GM21529 (cell line): ENCODE measurements around the gene GRSF1.
"Not testable (repeated sequence)": the region's sequence is repeated elsewhere in the genome, so short reads cannot be mapped to it uniquely, and the experiment has no call there.

ENCODE experiments used
- ATAC-seq: cut with Tn5 transposase; IDR thresholded peaks from one replicate; pipeline ENCODE4 v1.9.1; 2021; ENCODE audit not compliant: unreplicated experiment

The GRSF1 gene

DNA sequence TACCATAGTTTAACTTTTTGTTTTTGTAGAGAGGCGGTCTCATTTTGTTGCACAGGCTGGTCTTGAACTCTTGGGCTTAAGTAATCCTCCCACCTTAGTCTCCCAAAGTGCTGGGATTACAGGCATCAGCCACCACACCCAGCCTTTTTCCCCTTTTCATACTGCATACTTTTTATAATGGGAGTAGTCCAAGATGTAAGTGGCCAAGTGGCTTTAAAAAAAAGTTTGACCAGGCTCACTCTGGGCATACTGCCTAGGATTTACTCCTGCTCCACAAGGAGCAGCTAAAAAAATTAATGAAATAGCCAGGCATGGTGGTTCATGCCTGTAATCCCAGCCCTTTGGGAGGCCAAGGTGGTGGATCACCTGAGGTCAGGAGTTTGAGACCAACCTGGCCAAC lies 6.0 kb downstream of the GRSF1 start:
- ATAC-seq, result no peak

DNA sequence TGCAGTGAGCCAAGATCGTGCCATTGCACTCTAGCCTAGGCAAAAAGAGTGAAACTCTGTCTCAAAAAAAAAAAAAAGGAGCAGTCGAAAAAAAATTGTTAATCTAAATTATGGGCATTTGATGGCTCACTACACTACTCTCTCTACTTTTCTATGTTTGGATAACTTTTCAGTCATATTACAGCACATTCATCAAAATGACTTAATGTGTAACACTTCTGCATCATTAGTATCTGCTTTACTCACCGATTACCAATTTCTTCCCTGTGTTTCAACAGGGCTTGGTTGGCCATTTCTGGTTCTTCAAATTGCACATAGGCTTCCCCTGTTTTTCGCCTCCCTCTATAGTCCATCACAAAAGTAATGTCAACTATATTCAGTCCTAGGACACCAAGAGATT lies 8.4 kb downstream of the GRSF1 start:
- no peak for ATAC-seq

DNA sequence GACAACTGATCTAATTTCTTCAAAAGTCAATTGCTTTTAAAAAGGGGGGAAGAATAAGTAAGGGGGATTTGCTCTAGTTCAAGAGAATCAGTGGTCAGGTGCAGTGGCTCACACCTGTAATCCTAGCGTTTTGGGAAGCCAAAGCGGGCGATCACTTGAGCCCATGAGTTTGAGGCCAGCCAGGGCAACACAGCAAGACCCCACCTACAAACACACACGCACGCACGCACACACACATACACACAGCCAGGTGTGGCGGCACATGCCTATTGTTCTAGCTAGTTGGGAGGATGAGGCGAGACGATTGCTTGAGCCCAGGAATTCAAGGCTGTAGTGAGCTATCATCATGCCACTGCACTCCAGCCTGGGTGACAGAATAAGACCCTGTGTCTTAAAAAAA lies 9.6 kb downstream of the GRSF1 start:
- no peak for ATAC-seq

DNA sequence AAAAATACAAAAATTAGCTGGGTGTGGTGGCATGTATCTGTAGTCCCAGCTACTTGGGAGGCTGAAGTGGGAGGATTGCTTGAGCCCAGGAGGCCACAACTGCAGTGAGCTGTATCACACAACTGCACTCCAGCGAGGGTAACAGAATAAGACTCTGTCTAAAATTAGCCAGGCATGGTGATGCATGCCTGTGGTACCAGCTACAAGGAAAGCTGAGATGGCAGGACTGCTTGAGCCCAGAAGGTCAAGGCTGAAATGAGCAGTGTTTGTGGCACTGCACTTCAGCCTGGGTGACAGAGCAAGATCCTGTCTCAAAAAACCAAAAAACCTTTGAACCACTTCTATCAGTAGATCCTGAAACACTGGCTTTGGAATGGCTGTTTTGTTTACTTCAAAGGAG lies 10.2 kb downstream of the GRSF1 start:
- ATAC-seq, result no peak

DNA sequence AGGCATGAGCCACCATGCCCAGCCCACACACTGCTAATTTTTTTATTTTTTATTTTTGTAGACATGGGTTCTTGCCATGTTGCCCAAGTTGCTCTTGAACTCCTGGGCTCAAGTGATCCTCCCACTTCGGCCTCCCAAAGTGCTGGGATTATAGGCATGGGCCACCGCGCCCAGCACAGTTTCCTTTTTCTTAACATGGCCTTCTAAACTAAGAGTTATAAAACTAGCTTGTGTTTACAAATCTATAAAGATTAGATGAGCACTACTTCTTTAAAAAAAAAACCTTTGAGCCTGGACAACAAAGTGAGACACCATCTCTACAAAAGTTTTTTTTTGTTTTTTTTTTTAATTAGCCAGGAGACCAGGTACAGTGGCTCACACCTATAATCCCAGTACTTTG lies 10.7 kb downstream of the GRSF1 start:
- ATAC-seq, result no peak

DNA sequence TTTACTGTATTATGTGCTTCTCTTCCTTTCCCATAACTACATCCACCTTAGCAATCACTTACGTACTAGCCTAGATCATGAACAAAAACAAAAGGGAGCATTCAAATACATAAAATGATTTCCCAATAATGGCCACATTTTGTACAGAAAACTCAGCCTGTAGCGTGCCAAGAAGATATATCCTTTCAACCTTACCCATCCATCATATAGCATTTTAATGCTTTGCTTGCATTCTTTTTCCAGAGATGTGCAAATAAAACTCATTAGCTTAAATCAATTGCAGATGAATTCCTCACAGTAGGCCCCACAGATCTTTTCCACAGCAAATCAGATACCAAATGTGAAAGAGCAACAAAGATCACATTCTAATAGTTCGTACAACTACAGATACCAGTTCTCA lies 20.8 kb downstream of the GRSF1 start:
- ATAC-seq, result no peak

DNA sequence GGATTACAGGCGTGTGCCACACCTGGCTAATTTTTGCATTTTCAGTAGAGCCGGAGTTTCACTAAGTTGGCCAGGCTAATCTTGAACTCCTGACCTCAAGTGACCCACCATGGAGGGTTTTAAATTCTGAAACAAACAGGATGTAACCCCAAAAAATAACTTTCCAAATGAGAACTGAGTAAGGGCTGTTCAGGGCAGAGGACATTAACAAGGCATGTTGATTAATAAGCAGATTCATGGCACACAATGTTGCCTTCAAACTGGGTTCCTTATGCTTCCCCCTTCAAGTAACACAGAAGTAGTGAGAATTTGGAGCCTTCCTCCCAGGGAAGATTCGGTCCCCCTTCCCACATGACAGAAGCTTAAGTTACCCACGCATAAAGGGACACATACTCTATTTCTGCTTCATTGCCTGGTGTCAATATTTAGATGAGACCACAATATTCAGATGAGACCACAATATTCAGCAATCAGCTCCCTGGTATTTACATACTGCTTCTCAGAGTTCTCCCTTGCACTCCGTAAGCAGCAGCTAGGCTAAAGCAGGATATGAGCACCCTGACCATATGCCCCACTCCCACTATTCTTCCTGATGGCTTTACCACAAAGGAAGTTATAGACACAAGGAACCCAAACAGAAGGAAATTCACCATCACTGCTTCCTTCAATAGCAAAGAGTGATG lies 21.4 kb downstream of the GRSF1 start:
- ATAC-seq, result peak; percentile 53

DNA sequence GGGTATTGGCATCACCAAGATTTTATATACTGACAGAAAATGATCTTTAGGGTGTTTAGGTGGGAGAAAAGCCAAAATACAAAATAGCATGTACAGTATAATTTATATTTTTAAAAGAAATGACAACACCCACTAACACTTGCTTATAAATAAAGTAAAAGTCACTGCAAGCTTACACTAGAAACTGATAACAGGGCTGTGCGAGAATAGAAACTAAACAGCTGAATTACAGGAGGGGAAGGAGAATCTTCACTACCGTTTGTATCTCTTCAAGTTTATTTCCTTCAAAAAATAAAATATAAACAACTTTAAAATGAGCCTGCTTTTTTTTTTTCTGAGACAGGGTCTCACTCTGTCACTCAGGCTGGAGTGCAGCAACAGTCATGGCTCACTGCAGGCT lies 22.8 kb downstream of the GRSF1 start:
- no peak for ATAC-seq

DNA sequence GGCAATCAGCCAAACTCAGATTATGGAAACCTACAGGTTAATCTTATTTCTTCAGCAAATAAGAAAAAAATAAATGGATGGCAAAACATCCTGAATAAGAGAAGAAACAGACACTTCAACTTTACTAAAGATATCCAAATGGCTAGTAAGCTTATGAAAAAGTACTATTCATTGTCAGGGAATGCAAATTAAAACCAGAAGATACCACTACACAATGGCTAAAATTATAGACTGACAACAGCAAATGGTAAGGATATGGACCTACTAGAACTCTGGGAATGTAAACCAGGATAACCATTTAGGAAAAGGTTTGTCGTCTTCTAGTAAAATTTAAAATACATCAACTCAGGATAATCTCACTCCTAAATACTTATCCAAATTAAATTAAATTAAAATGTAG lies 24.3 kb downstream of the GRSF1 start:
- ATAC-seq, result no peak

DNA sequence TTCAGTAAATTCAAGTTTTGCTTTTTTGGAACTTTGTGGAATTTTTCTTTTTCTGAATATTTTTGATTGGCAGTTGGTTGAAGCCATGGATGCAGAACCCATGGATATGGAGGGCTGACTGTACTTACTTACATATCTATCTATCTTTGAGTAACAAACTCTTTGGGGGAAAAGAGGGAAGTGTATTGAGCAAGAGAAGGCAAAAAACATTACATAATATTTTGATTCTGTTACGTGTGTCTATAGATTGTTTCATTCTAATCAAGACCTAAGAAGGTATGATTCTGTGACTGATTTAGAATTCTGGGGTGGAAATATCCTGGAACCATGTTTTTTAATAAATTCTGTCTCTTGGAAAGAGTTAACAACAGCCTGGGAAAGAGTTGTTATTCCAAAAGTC lies 31.5 kb downstream of the GRSF1 start:
- ATAC-seq, result no peak

DNA sequence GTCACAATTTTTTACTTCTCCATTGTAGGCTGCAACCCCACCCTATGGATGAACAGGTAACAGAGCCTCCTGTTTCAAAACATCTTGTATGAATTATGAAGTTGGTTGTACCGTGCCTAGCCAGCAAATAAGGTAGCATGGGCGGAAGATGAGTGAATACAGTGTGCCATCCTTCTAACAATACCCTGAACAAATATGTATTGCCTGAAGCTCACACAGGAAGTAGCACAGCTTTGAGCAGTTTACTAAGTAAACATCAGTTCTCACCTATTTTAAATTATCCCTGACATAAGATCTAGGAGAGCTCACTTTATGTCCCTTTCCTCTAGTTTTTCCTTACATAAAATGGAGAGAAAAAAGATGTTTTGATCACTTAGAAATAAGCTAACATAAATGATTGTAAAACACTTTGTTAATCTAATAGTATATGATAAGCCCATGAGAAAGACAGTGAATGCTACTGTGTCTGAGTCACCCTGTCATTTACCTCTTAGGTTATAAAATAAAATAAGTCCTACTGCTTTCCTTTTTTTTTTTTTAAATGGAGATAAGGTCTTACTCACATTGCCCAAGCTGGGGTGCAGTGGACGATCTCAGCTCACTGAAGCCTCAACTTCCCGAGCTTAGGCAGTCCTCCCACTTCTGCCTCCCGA lies 36.6 kb downstream of the GRSF1 start:
- no peak for ATAC-seq

DNA sequence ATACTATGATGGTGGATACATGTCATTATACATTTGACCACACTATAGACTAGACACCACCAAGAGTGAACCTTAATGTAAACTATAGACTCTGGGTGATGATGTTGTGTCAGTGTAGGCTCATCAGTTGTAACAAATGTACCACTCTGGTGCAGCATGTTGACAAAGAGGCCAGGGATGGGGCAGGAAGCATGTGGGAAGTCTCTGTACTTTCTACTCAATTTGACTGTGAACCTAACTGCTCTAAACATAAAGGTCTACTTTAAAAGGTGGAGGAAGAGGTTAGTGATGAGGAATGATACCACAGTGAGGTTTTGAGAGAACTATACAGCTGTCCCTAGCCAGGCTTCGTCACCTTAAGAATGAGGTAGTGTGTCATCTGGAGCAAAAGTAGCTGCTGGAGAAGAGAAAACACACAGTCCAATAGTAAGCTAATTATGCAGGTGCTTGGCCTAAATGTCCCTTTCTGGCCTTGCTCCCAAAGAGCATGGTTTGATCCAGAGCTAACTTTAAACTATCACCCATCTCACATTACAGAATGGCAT lies 38.4 kb downstream of the GRSF1 start:
- peak; percentile 83 for ATAC-seq

DNA sequence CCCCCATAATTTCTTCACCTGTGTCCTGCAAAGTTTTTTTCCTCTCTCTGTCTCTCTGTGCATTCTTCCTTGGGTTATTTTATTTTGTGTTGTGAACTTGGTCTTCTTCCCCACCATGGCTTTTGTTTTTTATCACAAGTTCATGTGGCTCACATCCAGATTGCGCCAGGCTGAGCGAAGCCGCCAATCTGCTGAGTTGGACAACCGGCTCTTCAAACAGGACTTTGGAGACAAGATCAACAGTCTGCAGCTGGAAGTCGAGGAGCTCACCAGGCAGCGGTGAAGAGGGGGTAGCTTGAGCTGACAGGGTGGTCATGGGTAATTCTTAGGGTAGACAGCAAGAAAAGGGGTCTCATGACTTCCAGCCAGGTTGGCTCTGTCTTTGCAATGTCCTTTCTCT lies 46.1 kb downstream of the GRSF1 start:
- no peak for ATAC-seq

DNA sequence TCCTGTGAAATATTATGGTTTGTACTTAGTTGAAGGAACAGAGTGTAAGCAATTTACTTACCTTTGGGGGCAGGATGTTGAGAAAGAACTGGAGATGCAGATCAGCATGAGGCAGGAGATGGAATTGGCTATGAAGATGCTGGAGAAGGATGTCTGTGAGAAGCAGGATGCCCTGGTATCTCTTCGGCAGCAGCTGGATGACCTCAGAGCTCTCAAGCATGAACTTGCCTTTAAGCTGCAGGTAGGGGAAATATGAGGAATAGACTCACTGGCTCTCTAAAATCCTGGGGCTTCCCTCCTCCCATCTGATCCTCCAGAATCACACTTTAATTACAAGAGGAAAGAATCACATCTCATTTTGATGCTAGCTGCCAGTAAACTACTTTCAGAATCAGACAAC lies 51.0 kb downstream of the GRSF1 start:
- ATAC-seq, result no peak

DNA sequence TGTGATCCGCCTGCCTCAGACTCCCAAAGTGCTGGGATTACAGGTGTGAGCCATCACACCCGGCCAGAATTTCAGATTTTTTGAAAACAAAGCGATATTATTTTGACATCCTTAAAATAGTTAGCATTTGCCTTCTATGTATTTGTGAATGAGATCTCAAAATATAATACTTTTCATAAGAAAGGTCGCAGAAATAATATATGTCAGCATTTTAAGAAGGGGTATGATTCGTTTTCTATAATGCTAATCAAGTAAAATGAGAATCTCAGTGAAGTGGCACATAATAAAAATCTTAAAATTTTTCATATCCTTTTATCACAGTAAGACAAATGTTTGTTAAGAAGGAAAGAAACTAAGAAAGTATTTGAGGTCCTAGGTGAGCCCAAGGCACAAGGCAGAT lies 52.2 kb downstream of the GRSF1 start:
- ATAC-seq, result no peak

DNA sequence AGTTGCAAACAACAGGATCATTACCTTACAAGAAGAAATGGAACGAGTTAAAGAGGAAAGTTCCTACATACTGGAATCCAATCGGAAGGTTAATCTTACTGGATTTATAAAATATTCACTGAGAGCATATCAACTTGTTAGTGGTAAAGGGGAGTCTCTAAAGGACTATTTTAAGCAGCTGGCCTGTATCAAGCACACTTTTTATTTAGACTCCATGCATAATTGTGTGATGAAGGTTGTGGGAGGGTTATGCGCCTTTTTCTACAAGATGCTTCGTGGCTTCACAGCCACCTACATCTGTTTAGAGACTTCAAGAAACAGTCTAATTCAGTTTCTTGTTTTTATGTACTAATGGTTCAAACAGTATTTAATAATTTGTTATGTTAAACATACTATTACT lies 56.6 kb downstream of the GRSF1 start:
- ATAC-seq, result no peak

DNA sequence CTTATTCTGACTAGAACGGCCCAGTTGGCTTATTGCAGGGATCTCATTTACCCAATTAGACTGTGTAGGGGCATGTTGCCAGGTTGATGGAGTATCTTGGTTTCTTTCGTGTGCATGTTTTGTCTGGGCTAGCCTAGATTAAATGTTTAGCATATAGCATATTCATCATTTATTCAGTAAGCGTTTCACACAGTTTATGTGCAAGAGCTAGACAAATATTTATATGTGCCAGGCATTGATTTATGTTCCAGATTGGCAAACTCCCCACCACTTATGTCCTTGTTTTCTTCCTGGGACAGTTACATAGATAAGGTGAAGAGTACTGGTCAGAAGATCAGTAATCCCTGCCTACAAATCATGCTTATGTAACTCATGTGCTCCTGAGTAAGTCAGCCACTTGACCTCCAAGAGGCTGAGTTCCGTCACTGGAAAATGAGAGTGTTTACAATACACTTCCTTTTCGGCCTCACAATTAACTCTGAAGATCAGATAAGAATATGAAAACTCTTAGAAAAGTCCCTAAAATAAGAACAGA lies 60.7 kb downstream of the GRSF1 start:
- ATAC-seq, result no peak

DNA sequence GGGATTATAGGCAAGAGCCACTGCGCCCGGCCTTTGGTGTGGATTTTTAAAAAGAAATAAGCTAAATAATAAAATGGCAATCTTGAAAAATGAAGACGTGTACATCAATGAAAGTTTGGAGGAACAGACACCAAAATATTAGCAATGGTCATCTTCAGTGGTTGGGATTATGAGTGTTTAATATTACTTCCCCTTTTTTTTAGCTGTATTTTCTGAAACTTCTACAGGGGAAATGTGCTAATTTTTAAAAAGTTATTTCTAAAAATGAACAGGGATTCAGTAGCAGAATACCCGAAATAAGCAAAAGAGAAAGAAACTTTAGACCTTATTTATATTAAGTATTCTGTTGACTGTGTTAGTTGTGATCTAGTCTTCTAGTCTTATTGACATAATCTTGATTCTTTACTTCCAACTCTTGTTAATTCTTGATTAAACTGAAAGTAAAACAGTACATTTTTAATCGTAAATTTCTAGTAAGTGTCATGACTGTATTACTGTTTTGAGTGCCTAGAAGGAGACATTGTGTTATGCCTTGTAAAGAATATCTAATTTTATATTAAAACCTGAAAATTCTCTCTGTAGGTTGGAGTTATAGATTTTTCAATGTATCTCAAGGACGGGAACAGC lies 66.6 kb downstream of the GRSF1 start:
- ATAC-seq, result peak; percentile 78

DNA sequence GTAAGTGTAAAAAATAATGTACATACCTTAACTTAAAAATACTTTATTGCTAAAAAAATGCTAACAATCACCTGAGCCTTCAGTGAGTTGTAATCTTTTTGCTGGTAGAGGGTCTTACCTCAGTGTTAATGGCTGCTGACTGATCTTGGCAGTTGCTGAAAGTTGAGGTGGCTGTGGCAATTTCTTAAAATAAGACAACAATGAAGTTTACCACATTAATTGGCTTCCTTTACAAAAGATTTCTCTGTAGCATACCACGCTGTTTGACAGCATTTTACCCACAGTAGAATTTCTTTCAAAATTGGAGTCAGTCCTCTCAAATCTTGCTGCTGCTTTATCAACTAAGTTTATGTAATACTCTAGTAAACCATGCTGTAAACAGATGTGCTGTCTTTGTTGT lies 70.3 kb downstream of the GRSF1 start:
- not testable (repeated sequence) for ATAC-seq

DNA sequence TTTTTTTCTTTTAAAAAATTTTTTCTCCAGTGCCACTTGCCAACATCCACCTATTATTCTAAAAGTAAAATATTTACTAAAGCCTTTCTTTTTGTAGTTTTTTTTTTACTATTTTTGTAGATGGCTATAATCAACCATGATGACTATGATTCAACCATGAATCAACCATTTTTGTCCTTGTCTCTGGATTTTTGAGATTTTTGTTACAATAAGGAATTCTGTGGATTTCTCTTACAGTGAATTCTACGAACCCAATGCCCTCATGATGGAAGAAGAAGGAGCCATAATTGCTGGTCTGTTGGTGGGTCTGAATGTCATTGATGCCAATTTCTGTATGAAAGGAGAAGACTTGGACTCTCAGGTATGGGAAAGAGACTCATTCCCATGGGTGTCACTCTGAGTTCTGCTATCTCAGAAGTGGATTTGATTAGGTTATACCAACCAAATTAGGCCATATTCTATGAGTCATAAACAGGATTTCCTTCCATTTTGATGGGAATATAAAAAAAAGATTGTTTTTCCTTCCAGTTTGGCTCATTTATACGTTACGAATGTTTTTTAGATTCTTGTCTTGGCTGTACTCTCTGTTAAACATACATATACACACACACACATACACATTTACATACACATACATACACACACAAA lies 71.3 kb downstream of the GRSF1 start:
- no peak for ATAC-seq
